OCI-M2 (cell line): ENCODE results near the gene PHACTR1.
A peak's percentile ranks its signal among the peaks of the same experiment; 100 is the strongest.

ENCODE experiments used
- DNase-seq: peaks from one replicate; lab custom pipeline; 2025; ENCODE audit not compliant: unreplicated experiment; lab: John Stamatoyannopoulos, UW

PHACTR1 gene

GRCh38 chr6:13250703-13251102 lies 534.1 kb downstream of the PHACTR1 start:
- no peak for DNase-seq

- DNase-seq: no peak
These were observed 534.7 kb downstream of the PHACTR1 start for GRCh38 chr6:13251242-13251641.

- no peak for DNase-seq
These were observed 536.2 kb downstream of the PHACTR1 start for GRCh38 chr6:13252790-13253189.

GRCh38 chr6:13253272-13253671 lies 536.7 kb downstream of the PHACTR1 start:
- DNase-seq: no peak

GRCh38 chr6:13256266-13257001 lies 539.9 kb downstream of the PHACTR1 start:
- no peak for DNase-seq

GRCh38 chr6:13259393-13259792 lies 542.8 kb downstream of the PHACTR1 start:
- no peak for DNase-seq

GRCh38 chr6:13260101-13260598 lies 543.6 kb downstream of the PHACTR1 start:
- no peak for DNase-seq

GRCh38 chr6:13260831-13261230 lies 544.3 kb downstream of the PHACTR1 start:
- DNase-seq: no peak

GRCh38 chr6:13261464-13261994 lies 545.0 kb downstream of the PHACTR1 start:
- no peak for DNase-seq

GRCh38 chr6:13262302-13263230 lies 546.0 kb downstream of the PHACTR1 start:
- DNase-seq: no peak

- no peak for DNase-seq
These were observed 547.1 kb downstream of the PHACTR1 start for GRCh38 chr6:13263669-13264068.

GRCh38 chr6:13267142-13267651 lies 550.6 kb downstream of the PHACTR1 start:
- no peak for DNase-seq

GRCh38 chr6:13268913-13269518 lies 552.4 kb downstream of the PHACTR1 start:
- DNase-seq: no peak

- peak; percentile 52 for DNase-seq
These were observed 555.8 kb downstream of the PHACTR1 start for GRCh38 chr6:13272131-13273046.

GRCh38 chr6:13273202-13273930 lies 556.8 kb downstream of the PHACTR1 start:
- DNase-seq: no peak

GRCh38 chr6:13273931-13274706 lies 557.6 kb downstream of the PHACTR1 start:
- no peak for DNase-seq

- no peak for DNase-seq
These were observed 558.3 kb downstream of the PHACTR1 start for GRCh38 chr6:13274707-13275434.

- no peak for DNase-seq
These were observed 558.9 kb downstream of the PHACTR1 start for GRCh38 chr6:13275435-13275989.
